GM19099 (cell line): ENCODE measurements around the gene IGDCC3.

Experiments used
- POLR2A ChIP-seq: IDR thresholded peaks from 3 replicates; pipeline ENCODE4 v1.6.1; 2011; ENCODE audit warnings: low read depth; ENCODE audit not compliant: insufficient read length; ENCODE audit errors: extremely low read depth

The IGDCC3 gene

DNA sequence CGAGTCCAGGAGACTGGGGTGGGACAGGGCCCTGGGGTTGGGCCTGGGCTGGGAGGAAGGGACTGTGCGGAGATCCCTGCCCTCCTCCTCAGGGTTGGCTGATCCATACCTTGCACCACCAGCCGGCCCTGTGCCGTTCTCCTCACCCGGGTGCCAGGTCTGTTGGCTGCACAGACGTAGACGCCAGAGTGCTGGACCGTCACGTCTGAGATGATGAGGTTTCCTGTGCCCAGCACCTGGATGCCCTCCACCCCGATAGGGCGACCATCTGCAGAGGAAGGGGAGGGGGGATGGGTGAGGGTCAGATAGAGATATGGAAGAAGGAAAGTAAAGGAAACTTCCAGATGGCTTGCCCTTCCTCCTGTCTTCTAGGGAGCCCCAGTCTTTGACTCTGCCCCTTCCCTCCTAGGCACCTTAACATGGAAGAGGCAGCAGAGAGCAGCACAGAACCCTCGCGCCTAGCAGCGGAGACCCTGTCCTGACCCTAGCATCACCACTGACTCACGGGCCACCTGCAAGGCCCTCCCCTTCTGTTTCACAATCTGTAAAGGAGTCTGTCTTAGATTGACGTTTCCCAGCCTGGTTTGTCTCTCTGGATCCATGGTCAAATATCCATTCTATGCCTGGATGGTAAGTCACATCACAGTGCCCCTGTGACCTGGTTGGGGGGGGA lies 44.5 kb downstream of the IGDCC3 start:
- no peak for TF ChIP-seq POLR2A

GRCh38 chr15:65332391-65333147 lies 45.2 kb downstream of the IGDCC3 start:
- no peak for TF ChIP-seq POLR2A

- no peak for TF ChIP-seq POLR2A
Observed at GRCh38 chr15:65331811-65332210, 46.0 kb downstream of the IGDCC3 start.

DNA sequence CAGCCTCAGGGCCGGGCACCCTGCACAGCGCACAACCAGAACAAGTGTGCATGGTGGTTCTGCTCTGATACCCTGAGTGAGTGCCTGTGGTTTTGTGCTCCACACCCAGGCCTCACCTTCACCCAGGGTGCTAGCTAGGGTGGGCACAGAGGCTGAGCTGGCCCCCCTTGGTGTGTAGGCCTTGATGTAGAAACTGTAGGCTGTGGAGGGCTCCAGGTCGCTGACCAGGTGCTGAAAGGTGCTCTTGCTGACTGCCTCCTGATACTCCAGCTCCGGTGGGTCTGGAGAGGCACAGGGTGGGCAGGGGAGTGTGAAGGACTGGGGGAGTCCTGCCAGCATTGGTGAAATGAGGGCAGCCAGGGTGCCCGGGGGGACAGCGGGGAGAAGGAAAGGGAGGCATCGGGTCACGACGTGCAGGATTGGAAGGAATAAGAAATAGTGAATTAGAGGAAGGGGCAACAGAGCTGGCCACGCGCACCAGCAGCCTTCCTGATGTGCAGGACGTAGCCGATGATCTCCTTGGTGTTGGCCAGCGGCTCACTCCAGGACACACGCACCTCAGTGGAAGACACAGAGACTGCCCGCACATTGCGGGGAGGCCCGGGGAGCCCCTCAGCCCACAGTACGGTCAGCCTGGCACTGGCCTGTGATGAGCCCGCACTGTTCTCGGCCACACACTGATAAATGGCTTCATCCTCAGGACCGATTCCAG lies 46.7 kb downstream of the IGDCC3 start:
- no peak for TF ChIP-seq POLR2A

DNA sequence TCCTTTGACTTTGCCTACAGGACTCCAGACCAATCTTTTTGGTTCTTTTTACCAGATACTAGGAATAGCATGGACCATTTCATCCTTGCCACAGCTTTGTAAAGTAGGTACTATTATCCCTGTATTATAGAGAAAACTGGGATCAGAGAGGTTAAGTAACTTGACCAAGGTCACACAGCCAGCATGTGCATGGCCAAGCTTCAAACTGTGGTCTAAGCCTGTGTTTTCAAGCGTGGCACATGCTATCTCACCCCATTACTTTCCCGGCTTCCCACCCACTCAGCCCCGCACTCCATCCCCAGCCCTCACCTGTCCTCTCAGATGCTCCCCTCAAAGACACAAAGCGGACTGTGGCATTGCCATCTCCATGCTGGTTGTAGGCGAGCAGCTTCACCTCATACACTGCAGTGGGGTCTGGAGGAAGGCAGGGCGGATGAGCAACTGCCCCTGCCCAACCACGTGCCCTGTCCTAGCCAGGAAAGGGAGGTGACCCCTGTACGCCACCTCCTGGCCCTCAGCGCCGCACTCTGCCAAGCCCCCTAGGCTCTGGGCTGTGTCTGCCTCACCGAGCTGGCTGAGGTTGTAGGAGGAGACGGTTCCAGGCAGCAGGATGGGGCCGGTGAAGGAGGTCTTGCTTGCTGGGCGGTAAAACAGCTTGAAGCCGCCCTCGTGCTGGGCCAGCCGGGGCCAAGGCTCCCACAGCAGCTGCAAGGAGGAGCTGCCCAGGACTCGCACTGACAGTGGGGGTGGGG lies 47.6 kb downstream of the IGDCC3 start:
- no peak for TF ChIP-seq POLR2A

- TF ChIP-seq POLR2A = no peak
Observed at GRCh38 chr15:65329288-65329983, 48.4 kb downstream of the IGDCC3 start.

GRCh38 chr15:65328506-65329287 lies 49.1 kb downstream of the IGDCC3 start:
- no peak for TF ChIP-seq POLR2A

- TF ChIP-seq POLR2A = no peak
Observed at GRCh38 chr15:65327651-65328393, 50.0 kb downstream of the IGDCC3 start.

DNA sequence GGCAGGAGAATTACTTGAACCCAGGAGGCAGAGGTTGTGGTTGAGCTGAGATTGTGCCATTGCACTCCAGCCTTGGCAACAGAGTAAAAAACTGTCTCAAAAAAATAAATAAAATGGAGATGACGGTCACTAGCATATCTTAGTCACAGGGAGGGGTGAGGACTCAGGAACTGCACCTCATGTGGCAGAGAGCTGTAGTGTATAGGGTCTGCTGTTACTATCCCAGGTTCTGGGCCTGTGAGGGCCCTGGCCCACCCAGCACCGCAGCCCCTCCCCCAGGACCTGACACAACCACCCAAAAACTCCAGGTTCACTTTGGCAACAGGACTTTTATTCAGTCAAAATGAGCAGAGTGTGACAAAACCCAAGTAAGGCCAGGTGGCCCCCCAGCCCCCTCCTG lies 51.0 kb downstream of the IGDCC3 start:
- no peak for TF ChIP-seq POLR2A

DNA sequence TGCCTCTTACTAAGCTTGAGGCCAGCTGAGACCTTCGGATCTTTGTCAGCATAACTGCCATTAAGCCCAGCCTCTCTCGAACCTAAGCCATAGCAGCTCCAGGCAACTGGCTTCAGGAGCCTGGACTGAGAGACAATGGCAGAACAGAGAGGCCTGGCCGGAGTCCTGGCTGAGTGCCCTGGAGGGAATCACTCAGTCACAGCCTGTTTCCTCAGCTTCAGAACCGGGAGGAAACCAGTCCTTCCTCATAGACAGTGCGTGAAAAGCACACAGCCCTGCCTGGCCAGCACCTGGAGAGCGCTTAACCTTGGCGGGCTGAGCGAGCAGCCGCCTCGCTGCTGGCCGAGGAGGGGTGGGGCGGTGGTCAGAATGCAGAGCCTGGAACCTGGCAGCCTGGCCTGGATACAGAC lies 51.7 kb downstream of the IGDCC3 start:
- TF ChIP-seq POLR2A = no peak

GRCh38 chr15:65323071-65323511 lies 54.7 kb downstream of the IGDCC3 start:
- no peak for TF ChIP-seq POLR2A

DNA sequence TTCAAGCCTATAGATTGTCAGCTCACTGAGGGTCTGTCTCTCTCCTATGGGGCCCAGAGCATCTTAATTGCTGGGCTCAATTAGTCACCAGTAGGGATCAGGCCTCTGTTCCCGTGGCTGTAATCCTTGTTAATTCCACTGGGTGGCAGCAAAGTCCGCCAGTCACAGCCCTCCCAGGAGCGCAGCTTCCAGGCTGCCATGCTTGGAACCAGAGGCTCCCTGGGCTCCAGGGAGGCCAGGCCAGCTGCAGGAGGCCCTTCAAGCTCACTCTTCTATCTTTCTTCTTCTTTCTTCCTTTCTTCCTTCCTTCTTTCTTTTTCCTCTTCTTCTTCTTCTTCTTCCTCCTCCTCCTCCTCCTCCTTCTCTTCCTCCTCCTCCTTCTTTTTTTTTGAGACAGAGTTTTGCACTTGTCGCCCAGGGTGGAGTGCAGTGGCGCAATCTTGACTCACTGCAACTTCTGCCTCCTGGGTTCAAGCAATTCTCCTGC lies 58.9 kb downstream of the IGDCC3 start:
- TF ChIP-seq POLR2A = no peak

GRCh38 chr15:65312400-65312916 lies 65.3 kb downstream of the IGDCC3 start:
- TF ChIP-seq POLR2A = no peak
